Right atrium auricular region (tissue), 2 donors: ENCODE data around the gene DST. TPM values are rescaled to one million over a fixed set of nuclear protein-coding genes. Genes with fewer than 3 reads are reported as not detected.
A peak's percentile ranks its signal among the peaks of the same experiment; 100 is the strongest.

ENCODE experiments used
- DNase-seq: peaks from one replicate; pipeline ENCODE4 v3.0.0-alpha.2; 2019; ENCODE audit warnings: low spot score
- H3K27ac ChIP-seq, 2 donors: fragments of 200-600 bp; sonication (generic); 1 replicate in 1 of 2; 2 replicates in 1 of 2; pipeline ENCODE4 v1.5.1; 2016 to 2019
- H3K27me3 ChIP-seq, 2 donors: fragments of 200-600 bp; sonication (generic); one replicate each; pipeline versions ENCODE4 v1.5.1 to v1.6.0; 2017 to 2019
- H3K36me3 ChIP-seq: fragments of 200-600 bp; sonication (generic); one replicate; pipeline ENCODE4 v1.5.1; 2016
- H3K4me1 ChIP-seq, 2 donors: fragments of 200-600 bp; sonication (generic); one replicate each; pipeline versions ENCODE4 v1.5.1 to v1.6.0; 2017 to 2019
- H3K4me3 ChIP-seq, 2 donors: fragments of 200-600 bp; sonication (generic); 1 replicate in 1 of 2; 2 replicates in 1 of 2; pipeline ENCODE4 v1.5.1; 2017 to 2019; ENCODE audit warnings: mild to moderate bottlenecking in 1 of 2, moderate library complexity in 1 of 2
- H3K9me3 ChIP-seq, 2 donors: fragments of 200-600 bp; sonication (generic); one replicate each; pipeline ENCODE4 v1.5.1; 2019
- CTCF ChIP-seq, 2 donors: fragments of 200-600 bp; sonication (generic); IDR thresholded peaks; one replicate each; pipeline ENCODE4 v1.5.1; 2019; ENCODE audit warnings: antibody characterized with exemption in 2 of 2
- total RNA-seq, 2 donors: library from RNA; depleted of rRNA; stranded (reverse); fragments of >200 nt; gene quantifications; one replicate each; pipeline ENCODE4 v1.1.0, GENCODE V29; 2016

DST gene
- total RNA-seq, 2 donors from 2014 or later: 257 to 285 TPM

GRCh38 chr6:56655249-56655648 lies 12.6 kb upstream of the DST start:
- Histone ChIP-seq H3K4me1 (peaks cover 0 to 36% of the 10 kb centered on the region in 2 donors), H3K9me3 (no peaks in the 10 kb centered on the region), H3K27me3 (no peaks in the 10 kb centered on the region), H3K27ac (peak overlapping the region in 1 of 2 donors; percentile 31), H3K36me3 (no peaks in the 10 kb centered on the region), H3K4me3 (no peak overlapping the region)
- DNase-seq: no peak
- TF ChIP-seq CTCF (IDR thresholded peaks at IDR 0.05): no peak

GRCh38 chr6:56652994-56653393 lies 10.3 kb upstream of the DST start:
- Histone ChIP-seq H3K4me3 (no peak overlapping the region), H3K27ac (peak overlapping the region; percentile 2 to 57), H3K27me3 (no peaks in the 10 kb centered on the region), H3K36me3 (peaks cover 5% of the 10 kb centered on the region), H3K9me3 (no peaks in the 10 kb centered on the region), H3K4me1 (peaks cover 0 to 44% of the 10 kb centered on the region in 2 donors)
- no peak for TF ChIP-seq CTCF (IDR thresholded peaks at IDR 0.05)
- no peak for DNase-seq

GRCh38 chr6:56652231-56652630 lies 9.5 kb upstream of the DST start:
- Histone ChIP-seq H3K27me3 (no peaks in the 10 kb centered on the region), H3K4me3 (no peak overlapping the region), H3K27ac (peak overlapping the region; percentile 2 to 26), H3K36me3 (peaks cover 10% of the 10 kb centered on the region), H3K9me3 (no peaks in the 10 kb centered on the region), H3K4me1 (peaks cover 0 to 51% of the 10 kb centered on the region in 2 donors)
- DNase-seq: no peak
- no peak for TF ChIP-seq CTCF (IDR thresholded peaks at IDR 0.05)

- peaks cover 12% of the 10 kb centered on the region for H3K36me3 ChIP-seq
Measured at GRCh38 chr6:56650191-56650590, 7.5 kb upstream of the DST start.

GRCh38 chr6:56649782-56650181 lies 7.1 kb upstream of the DST start:
- no peak for TF ChIP-seq CTCF (IDR thresholded peaks at IDR 0.05)
- Histone ChIP-seq H3K4me1 (peaks cover 0 to 36% of the 10 kb centered on the region in 2 donors), H3K4me3 (no peak overlapping the region), H3K36me3 (peaks cover 16% of the 10 kb centered on the region), H3K27ac (no peak overlapping the region), H3K27me3 (no peaks in the 10 kb centered on the region), H3K9me3 (no peaks in the 10 kb centered on the region)
- no peak for DNase-seq

More at GRCh38 chr6:56650191-56650590, 7.5 kb upstream of the DST start:
- TF ChIP-seq CTCF (IDR thresholded peaks at IDR 0.05): no peak
- no peak overlapping the region for H3K4me3 ChIP-seq
- no peaks in the 10 kb centered on the region for H3K27me3 ChIP-seq
- H3K4me1 ChIP-seq: peaks cover 0 to 37% of the 10 kb centered on the region in 2 donors
- H3K9me3 ChIP-seq: no peaks in the 10 kb centered on the region
- H3K27ac ChIP-seq: no peak overlapping the region
- DNase-seq: no peak
